Endothelial cell of umbilical vein (primary cell): Measurements from ENCODE around the gene MEF2A. TPM values are rescaled to one million over a fixed set of nuclear protein-coding genes. Genes with fewer than 3 reads are reported as not detected.
"Not testable (repeated sequence)": the region's sequence is repeated elsewhere in the genome, so short reads cannot be mapped to it uniquely, and the experiment has no call there.

Source experiments
- BruUV-seq: library from RNA; stranded (reverse); fragments of 400-500 nt; replicated peaks from 2 replicates; lab custom pipeline; 2021; lab: Mats Ljungman, UMichigan
- CTCF ChIA-PET: fragments of 300-600, 350-600 bp; sonication (Branson Sonifier 250); formaldehyde crosslinking; loops from one replicate; lab custom pipeline; 2021; ENCODE audit warnings: antibody characterized with exemption, inconsistent platforms; lab: Charles Lee
- POLR2A ChIA-PET: fragments of 300-600, 350-600 bp; sonication (Branson Sonifier 250); formaldehyde crosslinking; loops from one replicate; lab custom pipeline; 2021; ENCODE audit warnings: antibody characterized with exemption, inconsistent platforms; lab: Charles Lee
- DNase-seq: peaks from one replicate; pipeline ENCODE4 v3.0.0-alpha.2; 2011; ENCODE audit warnings: low read depth, low spot score
- FAIRE-seq: peaks from 2 replicates; lab custom pipeline; 2011; peaks lifted over from hg19 to GRCh38; lab: Jason Lieb, UNC
- H2AFZ ChIP-seq: 2 replicates; pipeline ENCODE4 v1.6.0; 2012; ENCODE audit warnings: low read depth, low read length, control low read depth, inconsistent platforms
- H3K27ac ChIP-seq: 2 replicates; pipeline ENCODE4 v1.5.1; 2011; ENCODE audit warnings: low read depth, mild to moderate bottlenecking, control low read depth, low read length, moderate library complexity; ENCODE audit not compliant: insufficient read depth
- H3K27me3 ChIP-seq, 2 experiments: 2 replicates each; pipeline versions ENCODE4 v1.6.0 to v1.6.1; 2011; ENCODE audit warnings: low read length in 2 of 2, mixed read lengths in 1 of 2; ENCODE audit not compliant: control insufficient read depth in 2 of 2, insufficient read depth in 2 of 2
- H3K36me3 ChIP-seq, 2 experiments: 2 replicates in 1 of 2; 3 replicates in 1 of 2; pipeline ENCODE4 v1.5.1; 2011; ENCODE audit warnings: low read length in 2 of 2, mild to moderate bottlenecking in 1 of 2, moderate library complexity in 1 of 2; ENCODE audit not compliant: control insufficient read depth in 2 of 2, insufficient read depth in 2 of 2; ENCODE audit errors: extremely low read depth in 1 of 2
- H3K4me1 ChIP-seq: 3 replicates; pipeline ENCODE4 v1.5.1; 2011; ENCODE audit warnings: mild to moderate bottlenecking, low read length; ENCODE audit not compliant: control insufficient read depth, insufficient read depth; ENCODE audit errors: extremely low read depth
- H3K4me2 ChIP-seq: 2 replicates; pipeline ENCODE4 v1.6.1; 2011; ENCODE audit warnings: low read length, control low read depth, mixed read lengths; ENCODE audit not compliant: insufficient read depth
- H3K4me3 ChIP-seq, 3 experiments: fragments of 200-600 bp in 1 of 3; sonication (generic), shearing (Covaris generic) in 1 of 3; replicated peaks in 1 of 3; 2 replicates each; pipeline ENCODE4 v1.5.1; 2011 to 2016; ENCODE audit warnings: control low read depth in 3 of 3, low read length in 3 of 3, mild to moderate bottlenecking in 2 of 3, inconsistent platforms in 1 of 3, low read depth in 1 of 3, moderate library complexity in 1 of 3; ENCODE audit not compliant: insufficient read depth in 1 of 3
- H3K79me2 ChIP-seq: 2 replicates; pipeline ENCODE4 v1.6.0; 2012; ENCODE audit warnings: low read length, inconsistent platforms; ENCODE audit not compliant: control insufficient read depth, insufficient read depth
- H3K9ac ChIP-seq: replicated peaks from 2 replicates; pipeline ENCODE3; 2011; ENCODE audit warnings: low read length, control low read depth; ENCODE audit not compliant: insufficient read depth; ENCODE audit errors: extremely low read depth
- H3K9me1 ChIP-seq: replicated peaks from 3 replicates; pipeline ENCODE4 v1.6.0; 2011; ENCODE audit warnings: mild to moderate bottlenecking, low read length; ENCODE audit not compliant: control insufficient read depth, insufficient read depth; ENCODE audit errors: extremely low read depth
- H3K9me3 ChIP-seq: replicated peaks from 2 replicates; pipeline ENCODE4 v1.5.1; 2012; ENCODE audit warnings: low read length, inconsistent platforms; ENCODE audit not compliant: control insufficient read depth, insufficient read depth
- H4K20me1 ChIP-seq: replicated peaks from 2 replicates; pipeline ENCODE3; 2011; ENCODE audit warnings: mild to moderate bottlenecking, low read length; ENCODE audit not compliant: control insufficient read depth, insufficient read depth; ENCODE audit errors: extremely low read depth
- GATA2 ChIP-seq: IDR thresholded peaks from 2 replicates; pipeline ENCODE4 v1.7.0; 2011; ENCODE audit warnings: low read depth, mild to moderate bottlenecking, moderate library complexity, mixed read lengths, low read length; ENCODE audit not compliant: insufficient read length, insufficient read depth
- POLR2A ChIP-seq: IDR thresholded peaks from 2 replicates; pipeline ENCODE4 v1.6.1; 2012; ENCODE audit warnings: low read depth, mild to moderate bottlenecking, control low read depth, low read length
- dilution Hi-C: fragments of 300-500 bp; cut with MboI; formaldehyde crosslinking; loops from one replicate; pipeline ENCODE4 v1.15.0; 2019; ENCODE audit warnings: low sequenced_read_pairs; ENCODE audit not compliant: extremely low pct_ligation_motif_present
- intact Hi-C: fragments of 100-400 bp; cut with micrococcal nuclease; formaldehyde crosslinking; loops from one replicate; pipeline ENCODE4 v1.10.0; 2022
- polyA plus RNA-seq, 4 experiments: library from polyadenylated mRNA; depleted of rRNA in 3 of 4; stranded (reverse) in 3 of 4; unstranded in 1 of 4; fragments of >200 nt; gene quantifications; 2 replicates each; pipeline versions ENCODE4 v1.2.1 to v1.2.3, GENCODE V29; 2011 to 2012; ENCODE audit warnings: missing spikeins in 1 of 4
- total RNA-seq: library from RNA; stranded (reverse); gene quantifications from 2 replicates; pipeline ENCODE4 v1.2.3, GENCODE V29; 2021

Gene MEF2A
- total and polyA plus RNA-seq, 2 donors (not counting 3 experiments of a cell fraction or from before 2014, with no cell fraction given), result 38.0 to 45.3 TPM

GRCh38 chr15:99657996-99658395 lies 92.2 kb downstream of the MEF2A start:
- H3K4me2 ChIP-seq, result no peak overlapping the region
- no peak overlapping the region for H3K9ac ChIP-seq
- intact Hi-C loops (no loop called here), dilution Hi-C loops (no loop called here)
- no TSS peak for BruUV-seq
- H3K9me1 ChIP-seq, result no peaks in the 10 kb centered on the region
- DNase-seq (peak; percentile 7), FAIRE-seq (no peak)
- POLR2A ChIA-PET, result no interaction called here
- CTCF ChIA-PET, result interaction anchor here (0.9 to 3.2 kb wide), 3 partner anchors 18 to 314 kb away, joined by 3 to 10 read pairs (median 3); no protein-coding TSS in a partner anchor
- TF ChIP-seq POLR2A, result no peak
- H3K79me2 ChIP-seq, result no peaks in the 10 kb centered on the region
- no peak overlapping the region for H3K4me3 ChIP-seq
- H3K27ac ChIP-seq, result no peak overlapping the region
- H4K20me1 ChIP-seq, result no peaks in the 10 kb centered on the region
- H3K36me3 ChIP-seq, result peaks cover 0 to 2% of the 10 kb centered on the region in 2 experiments
- no peak overlapping the region for H2AFZ ChIP-seq
- no peaks in the 10 kb centered on the region for H3K27me3 ChIP-seq
- H3K9me3 ChIP-seq, result no peaks in the 10 kb centered on the region
- no peaks in the 10 kb centered on the region for H3K4me1 ChIP-seq

GRCh38 chr15:99662903-99663302 lies 97.1 kb downstream of the MEF2A start:
- Histone ChIP-seq H3K36me3 (peaks cover 0 to 2% of the 10 kb centered on the region in 2 experiments), H3K79me2 (no peaks in the 10 kb centered on the region), H3K27me3 (no peaks in the 10 kb centered on the region), H4K20me1 (no peaks in the 10 kb centered on the region), H3K4me2 (no peak overlapping the region), H3K9ac (no peak overlapping the region), H3K27ac (no peak overlapping the region), H2AFZ (no peak overlapping the region), H3K4me3 (no peak overlapping the region), H3K9me3 (no peaks in the 10 kb centered on the region), H3K9me1 (no peaks in the 10 kb centered on the region), H3K4me1 (no peaks in the 10 kb centered on the region)
- dilution Hi-C loops (no loop called here), intact Hi-C loops (no loop called here)
- POLR2A ChIA-PET, result no interaction called here
- DNase-seq, result no peak
- no TSS peak for BruUV-seq
- TF ChIP-seq GATA2, result no peak
- CTCF ChIA-PET, result interaction anchor here (1.6 to 1.7 kb wide), 2 partner anchors 41 to 390 kb away, joined by 3 to 5 read pairs; no protein-coding TSS in a partner anchor
- FAIRE-seq, result no peak

- H3K36me3 ChIP-seq, H3K4me1 ChIP-seq, H4K20me1 ChIP-seq, H3K4me3 ChIP-seq, H3K9me1 ChIP-seq, H3K4me2 ChIP-seq, H3K27ac ChIP-seq, dilution Hi-C loops, H3K27me3 ChIP-seq, H3K9ac ChIP-seq, POLR2A ChIA-PET, FAIRE-seq, H3K9me3 ChIP-seq, CTCF ChIA-PET, H3K79me2 ChIP-seq, BruUV-seq, H2AFZ ChIP-seq, intact Hi-C loops, DNase-seq: not testable (repeated sequence)
These were observed 100.3 kb downstream of the MEF2A start for GRCh38 chr15:99666073-99666472.
